ENCODE measurements around the gene ELL2.

GRCh38 chr5:95848701-95849100 is 113.0 kb downstream of the ELL2 start:
- no peak for TF ChIP-seq CTCF (IDR thresholded peaks at IDR 0.05)
- no peak for TF ChIP-seq POLR2A (IDR thresholded peaks at IDR 0.05)
